ENCODE results near the gene EPHA4. TPM values are rescaled to one million over a fixed set of nuclear protein-coding genes. Genes with fewer than 3 reads are reported as not detected.

Gene EPHA4
- polyA plus RNA-seq, 12 donors: 11.1 to 48.4 (median 17.3) TPM; not detected in 1

DNA sequence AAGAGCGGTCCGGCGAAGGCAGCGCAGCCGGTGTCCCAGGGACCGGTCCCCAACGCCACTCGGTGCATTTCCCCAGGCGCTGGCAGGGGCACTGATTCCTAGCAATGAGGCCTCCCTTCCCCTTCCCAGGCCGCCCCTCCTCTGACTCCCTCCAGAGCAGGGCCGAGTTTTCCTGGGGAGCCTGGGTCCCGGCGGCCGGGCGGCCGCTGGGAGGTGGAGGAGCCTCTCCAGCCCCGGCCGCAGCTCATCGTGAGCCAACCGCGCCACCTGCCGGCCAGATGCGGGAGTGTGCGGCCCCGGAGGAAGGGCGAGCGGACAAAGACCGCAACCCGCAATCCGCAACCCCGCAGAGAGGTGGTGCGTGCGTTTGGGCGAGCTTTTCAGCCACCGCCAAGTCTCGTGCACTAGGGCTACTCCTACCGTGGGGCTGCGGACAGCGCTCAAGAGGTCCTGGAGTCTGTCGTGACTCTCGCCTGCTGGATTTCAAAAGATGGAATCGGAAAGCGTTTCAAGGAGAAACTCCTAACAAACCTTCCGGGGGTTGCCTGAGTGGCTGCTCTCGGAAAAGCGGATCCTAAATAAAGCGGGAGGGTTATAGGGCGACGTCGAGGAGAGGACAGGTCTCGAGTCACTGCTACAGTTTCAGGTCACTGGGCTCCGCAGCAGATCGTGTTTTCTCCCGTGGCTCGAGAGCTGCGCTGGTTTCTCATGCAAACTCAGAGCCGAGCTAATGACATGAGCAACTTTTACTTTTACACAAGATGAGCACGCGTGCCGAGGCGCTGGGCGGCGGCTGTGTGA is 1.5 kb upstream of the EPHA4 start:
- DNase-seq: peak; percentile 89

DNA sequence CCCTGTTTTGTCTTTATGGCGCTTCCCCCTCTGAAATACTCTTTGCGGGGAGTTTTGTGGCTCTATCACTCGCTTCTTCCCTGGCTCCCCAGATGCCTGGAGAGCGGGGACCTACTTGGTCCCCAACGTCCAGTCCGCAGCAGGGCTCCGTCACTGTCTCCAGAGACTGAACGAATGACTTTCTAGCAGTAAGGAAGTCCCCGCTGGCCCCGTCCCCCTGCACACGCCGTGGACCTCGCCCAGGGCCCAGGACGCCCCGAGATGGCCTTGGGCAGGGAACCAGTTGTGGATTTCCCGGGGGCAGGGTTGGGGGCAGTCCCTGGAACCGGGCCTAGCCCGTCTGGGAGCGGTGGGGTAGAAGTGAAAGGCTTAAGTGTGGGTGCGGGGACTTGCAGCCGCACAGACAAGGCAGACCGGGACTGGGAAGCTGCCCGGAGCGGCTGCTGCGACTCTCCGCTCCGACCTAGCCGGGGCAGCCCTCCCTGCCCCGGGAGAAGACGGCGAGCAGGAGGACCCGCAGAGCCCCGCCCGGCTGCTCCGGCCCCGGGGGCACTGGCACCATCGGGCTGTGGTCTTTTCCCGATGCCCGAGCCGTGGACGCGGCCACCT is 821 bp upstream of the EPHA4 start:
- DNase-seq: peak; percentile 70

DNA sequence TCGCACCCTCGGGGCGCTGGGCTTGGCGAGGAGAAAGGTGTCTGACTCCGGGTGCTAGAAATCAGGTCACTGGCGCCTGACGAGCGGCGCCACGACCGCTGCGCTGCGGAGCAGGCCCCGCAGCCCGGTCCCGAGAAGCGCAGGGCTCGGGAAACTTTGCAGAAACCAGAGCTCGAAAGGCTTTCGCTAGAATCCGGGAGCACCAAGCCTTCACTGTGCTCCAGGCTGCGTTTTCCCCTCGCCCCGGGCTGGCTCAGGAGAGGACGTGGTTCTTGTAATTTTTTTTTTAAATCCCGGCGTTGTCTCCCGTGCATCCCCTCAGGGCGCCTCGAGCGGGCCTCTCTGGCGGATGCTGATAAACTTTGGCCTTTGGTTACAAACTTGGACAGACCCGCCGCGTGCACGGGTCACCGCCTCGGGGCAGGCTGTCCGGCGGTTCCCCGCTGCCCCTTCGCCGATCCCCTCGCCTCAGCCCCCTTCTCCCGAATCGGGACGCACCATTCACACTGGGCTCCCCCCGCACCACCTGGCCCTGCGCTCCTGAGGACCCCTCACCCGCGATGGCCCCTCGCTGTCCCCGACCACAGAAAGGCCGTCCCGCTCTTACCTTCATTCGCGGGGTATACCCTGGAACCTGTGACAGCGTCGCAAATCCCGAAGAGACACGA is 419 bp downstream of the EPHA4 start:
- DNase-seq: peak; percentile 56

DNA sequence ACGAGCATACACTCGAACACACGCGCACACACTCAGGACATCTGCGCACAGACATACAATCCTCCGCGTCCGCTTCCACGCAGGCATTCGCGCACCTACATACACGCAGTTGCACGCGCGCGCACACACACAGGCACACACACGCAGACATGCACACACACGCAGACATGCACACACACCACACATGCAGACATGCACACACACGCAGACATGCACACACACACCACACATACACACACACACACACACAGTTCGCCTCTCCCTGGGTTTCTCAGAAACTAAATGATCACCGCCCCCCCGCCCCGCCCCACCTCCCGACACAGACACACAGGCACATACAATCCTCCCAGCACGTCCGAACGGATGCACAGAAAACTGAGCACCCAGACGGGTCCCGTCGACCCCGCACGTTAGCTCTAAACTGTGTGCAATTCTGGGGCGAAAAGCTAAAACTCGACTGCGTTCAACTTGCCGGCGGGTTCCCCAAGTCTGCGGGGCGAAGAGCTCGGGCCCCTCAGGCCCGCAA is 1.0 kb downstream of the EPHA4 start:
- peak; percentile 36 for DNase-seq

DNA sequence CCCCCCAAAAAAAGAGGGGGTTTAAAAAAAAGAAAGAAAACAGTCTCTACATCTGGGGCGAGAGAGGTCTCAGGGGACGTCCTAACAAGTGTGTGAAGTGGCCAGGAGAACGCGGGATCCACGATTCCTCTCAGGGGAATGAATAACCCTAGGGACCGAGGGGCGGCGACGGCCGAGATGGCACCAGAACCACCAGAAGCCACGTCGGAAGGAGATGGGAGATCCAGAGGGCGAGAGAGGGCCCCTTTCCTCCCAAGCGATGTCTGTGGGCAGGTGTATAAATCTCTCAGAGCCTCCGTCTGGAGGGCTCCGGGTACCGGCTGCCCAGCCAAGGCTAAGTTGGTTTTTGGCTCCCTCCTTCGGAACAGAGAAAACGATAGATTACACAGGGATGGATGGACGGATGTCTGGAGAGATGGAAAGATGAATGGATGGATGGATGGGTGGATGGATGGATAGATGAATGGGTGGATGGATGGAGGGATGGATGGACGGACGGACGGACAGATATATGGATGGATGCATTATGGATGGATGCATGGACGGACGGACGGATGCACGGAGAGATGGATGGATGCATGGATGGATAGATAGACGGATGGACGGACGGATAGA is 1.7 kb downstream of the EPHA4 start:
- DNase-seq: peak; percentile 50

DNA sequence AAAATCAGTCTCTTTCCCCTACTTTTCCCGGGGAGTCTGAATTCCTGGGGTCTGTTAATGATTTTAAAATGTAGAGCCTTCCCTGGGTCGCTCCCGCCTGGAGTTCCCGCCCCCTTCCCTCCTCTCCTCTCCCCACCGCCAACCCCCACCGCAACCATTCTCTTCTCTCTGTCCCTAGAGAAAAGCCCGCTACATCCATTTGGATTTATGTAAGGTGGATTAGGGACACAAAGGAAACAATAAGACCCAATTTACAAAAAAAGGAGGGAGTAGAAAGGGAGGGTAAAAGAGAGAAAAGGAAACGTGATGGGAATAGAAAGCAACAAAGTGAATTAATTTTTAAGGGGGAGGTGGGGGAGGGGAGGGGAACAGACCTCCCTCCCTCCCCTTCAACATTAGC is 2.2 kb downstream of the EPHA4 start:
- no peak for DNase-seq

DNA sequence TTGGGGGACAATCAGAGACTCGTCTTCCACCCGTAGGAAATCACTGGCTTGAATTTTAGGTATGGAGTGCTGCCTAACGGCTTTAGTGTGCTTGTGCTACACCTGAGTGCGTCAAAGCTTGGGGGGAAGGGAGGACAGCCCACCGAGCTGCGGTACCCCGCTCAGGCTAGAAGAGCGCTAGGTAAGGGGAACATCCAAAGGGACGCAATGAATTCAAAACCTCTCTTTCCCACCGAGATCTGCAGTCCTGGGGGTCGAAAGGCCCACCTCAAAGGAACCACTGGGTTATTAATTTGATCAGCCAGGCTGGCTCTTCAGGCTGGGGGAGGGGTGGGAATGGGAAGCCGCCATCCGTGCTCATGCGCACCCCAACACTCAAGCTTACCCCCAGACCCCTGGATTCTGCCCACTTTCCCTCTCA is 2.7 kb downstream of the EPHA4 start:
- no peak for DNase-seq

DNA sequence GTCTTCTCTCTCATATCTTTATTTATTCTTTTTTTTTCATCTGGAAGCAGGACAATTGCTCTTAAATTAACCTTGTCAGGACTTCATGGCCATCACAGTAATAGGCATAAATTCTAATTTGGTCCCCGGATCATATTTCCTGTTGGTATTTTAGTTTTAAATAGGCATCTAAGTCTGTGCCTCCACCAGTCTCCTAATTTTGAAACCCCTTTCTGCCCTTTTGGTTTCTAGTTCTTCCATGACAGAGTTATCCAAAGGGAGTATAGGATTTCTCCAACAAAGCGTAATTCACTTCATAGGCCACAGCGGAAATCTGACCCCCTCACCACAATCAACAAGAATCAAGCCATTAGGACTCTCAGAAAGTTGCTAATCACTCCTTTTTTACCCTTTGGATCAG is 3.8 kb downstream of the EPHA4 start:
- DNase-seq: no peak

DNA sequence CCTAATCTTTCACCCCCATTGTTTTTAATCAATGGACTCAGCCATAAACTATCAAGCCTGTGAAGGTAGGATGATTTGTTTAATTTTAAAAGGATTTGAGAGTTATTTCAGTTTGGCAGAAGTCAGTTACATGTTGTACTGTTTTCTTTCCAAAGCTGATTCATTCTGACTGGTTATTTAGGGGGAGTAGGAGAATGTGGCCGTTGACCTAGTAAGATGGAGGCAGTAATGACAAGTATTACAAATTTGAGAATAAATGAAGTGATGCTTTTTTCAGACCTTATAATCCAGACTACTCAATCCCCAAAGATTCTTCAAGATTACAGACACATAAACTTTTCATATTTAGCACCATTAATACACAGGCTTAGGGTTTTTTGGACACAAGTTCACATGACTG is 4.3 kb downstream of the EPHA4 start:
- no peak for DNase-seq

DNA sequence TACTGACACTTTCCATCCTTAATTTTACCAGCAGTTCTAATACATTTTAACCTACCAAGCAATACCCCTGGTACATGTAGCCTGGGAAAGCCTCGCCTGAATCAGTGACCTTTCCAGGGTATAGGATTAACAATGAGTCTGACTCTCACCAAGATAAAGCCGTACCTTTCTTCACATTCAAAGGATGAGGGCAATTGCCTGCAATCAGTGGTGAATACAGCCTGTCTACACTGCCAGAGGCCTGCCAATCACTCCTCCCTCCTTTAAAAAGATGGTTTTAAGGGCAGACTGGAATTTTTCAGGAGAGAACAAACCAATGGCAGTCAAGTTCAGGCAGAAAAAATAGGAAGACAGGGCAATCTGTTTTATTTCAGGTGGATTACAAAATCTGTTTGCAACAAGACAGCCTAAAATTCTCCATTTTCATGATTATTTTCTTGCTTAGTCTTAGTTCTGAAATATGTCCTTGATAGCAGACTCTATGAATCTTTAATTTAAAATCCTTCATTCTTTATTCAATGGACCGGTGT is 4.8 kb downstream of the EPHA4 start:
- DNase-seq: no peak

DNA sequence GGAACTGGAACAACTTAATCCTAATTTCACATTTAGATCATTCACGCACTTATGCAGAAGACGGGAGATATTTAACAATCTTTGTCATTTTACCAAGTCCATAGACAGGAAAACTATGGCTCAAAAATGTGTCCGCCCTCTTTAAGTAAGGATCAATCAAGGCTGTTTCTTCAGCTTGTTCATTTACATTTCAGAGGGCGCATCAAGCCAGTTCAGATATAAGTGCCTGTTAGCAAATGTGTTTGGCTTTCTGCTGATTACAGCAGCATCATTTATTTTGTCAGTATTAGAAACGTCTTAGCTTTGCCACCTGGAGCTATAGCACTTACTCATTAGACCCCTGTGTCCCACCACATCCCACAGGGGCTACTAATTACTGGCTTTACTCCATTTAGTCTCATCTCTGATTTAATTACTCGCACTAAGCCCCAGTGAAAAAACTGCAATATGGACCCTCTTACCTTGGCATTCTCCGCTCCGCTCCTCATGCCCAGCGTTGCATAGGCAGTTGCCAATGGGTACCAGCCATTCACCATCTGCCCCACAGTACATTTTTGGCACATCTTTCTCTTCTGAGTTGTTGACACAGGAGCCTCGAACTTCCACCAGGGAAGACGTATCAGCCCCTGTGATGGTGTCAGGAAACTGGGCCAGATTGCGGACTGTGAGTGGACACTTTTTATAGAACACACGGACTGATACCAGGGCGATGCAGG is 8.7 kb downstream of the EPHA4 start:
- no peak for DNase-seq

DNA sequence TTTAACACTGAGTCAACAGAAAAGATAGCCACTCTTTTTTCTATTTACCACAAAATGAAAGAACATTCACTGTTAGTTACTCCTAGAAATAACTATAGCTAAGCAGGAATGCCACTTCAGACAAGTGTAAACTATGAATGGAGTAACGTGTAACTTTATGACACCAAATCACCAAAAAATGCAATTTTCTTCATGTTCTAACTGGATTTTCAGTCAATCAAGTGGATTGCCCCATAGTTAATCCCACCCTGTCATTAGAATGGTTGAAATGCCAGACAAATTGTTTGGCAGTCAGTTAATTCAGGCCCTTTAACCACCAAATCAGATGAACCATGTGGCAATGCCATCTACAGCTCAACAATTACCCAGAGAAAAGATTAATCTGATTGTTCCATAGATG is 9.9 kb downstream of the EPHA4 start:
- DNase-seq: no peak

DNA sequence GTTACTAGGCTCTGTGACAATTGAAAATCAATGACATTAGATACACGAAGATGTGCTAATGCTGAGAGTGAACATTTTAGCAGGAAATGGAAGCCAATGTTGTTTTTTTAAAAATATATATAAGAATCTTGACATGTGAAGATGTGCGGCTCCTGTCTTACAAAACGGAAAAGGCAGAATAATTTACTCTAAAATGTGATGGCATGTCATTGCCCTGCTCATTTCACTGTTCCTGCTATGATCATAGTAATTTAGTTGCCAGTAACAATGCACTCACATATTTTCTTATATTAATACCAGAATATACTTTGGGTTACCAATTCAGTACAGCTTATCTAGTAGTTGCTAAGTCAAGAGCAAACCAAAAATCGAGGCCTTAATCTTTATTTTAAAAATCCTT is 10.3 kb downstream of the EPHA4 start:
- DNase-seq: no peak

DNA sequence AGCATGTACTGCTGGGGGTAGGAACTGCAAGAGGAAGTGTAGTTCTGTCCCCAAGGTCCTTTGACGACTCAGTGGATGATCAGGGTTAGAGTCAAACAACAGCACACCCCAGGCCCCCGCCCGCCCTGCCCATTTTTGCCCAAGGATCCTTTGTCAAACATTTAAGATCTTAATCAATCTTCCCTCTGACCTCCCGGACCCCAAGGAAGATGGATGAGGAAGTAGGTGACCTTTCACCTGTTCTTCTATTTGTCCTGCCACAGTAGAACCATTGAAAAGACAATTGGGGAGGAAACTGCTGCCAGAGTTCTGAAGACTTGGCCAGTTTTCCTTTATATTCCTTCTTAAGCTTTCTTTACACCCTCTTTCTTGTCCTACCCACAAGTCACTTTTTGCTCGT is 12.1 kb downstream of the EPHA4 start:
- DNase-seq: no peak

DNA sequence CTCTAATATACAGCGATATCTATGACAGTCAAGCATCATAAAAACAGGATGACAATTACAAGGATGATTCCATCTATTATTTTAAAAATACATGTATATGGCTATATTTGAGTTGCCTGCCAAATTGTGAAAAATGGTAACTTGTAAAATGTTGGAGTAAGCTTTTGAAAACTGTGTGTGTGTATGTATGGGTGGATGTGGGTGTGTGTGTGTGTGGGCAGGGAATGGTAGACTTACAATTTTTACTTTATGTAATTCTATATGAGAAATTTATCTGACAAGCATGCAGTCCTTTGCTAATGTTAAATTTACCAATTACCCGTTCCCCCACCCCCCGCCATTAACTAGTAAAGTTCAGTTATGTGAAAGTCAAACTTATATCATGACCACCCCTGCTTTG is 14.0 kb downstream of the EPHA4 start:
- no peak for DNase-seq

DNA sequence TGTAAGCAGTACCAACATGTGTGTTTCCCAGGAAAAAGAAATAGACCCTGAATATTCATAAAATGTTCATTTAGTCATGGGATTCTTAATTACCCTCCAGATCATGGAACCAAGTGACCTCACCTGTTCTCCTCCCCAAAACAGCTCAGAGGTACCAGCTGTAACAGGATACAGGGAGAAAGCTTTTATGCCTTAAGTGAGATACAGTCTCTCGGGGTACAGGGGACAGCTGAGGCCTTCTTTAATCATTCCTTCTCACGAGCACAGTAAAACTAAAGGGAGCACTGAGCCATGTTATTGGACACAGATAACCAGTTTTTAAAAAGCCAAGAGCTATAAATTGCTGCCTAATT is 16.6 kb downstream of the EPHA4 start:
- DNase-seq: no peak

DNA sequence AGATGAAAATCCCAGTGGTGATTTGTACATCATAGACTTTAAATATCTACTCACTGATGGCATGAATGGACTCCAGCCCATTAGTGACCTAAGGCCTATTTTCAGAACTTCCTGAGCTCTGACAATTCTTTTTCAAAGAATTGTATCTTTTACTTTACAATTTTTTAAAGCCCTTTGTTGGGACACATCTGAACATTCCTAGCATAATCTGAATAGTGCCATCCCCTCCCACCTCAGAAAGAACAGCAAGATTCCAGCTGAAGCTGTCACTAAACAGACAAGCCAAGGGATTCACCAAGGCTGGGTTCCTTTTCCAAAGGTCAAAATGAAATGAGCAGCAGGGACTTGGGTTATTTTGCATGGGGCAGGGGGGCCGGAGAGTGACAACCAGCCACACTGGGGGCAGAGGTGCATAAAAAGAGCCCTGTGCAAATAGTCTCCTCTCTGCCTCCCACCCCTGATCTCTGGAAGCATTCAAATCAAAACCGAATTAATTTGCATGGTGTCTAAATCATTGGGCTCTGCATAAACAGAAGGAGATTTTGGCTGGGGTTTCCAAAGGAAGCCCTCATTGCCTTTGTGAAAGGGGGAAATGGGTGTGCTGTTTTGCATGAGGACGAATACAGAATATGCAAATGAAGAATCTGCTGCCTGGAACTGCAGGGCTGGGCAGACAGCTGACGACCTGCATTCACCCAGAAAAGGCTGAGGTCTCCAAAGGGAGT is 17.2 kb downstream of the EPHA4 start:
- DNase-seq: no peak

DNA sequence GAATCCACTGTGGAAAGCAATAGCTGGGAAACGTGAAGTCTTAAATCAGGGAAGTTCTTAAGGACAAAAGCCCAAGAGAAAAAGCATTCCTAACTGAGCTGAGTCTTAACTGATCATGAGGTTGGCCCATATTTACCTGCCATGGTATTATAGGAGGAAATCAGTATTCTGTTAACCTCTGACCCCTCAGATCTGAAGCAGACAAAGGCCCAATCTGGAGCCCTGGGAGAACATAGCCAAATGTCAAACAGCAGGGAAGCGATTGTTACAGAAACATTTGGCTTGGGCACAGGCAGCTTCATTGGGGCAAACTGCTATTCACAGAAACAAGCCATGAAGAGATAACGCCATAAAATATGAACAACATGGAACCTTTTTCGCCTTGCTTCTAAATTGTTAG is 18.8 kb downstream of the EPHA4 start:
- DNase-seq: no peak

DNA sequence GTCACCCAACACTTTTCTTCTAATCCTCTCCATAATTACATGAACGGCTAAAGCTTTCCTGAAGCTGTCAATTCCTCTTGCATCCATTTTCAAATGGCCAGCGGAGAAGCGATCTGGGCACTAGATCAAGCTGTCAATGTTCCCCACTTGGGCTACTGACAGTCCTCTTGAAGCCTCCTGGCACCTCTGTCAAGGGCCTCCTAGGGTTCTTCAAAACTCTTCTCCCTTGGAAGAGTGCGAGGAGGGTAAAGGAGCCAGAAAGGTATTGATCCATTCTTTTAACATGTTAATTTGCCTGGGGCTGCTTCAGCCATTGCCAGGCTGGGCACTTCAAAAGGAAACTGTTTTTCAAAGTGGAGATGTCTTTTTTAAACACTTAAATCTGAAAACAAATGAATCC is 19.8 kb downstream of the EPHA4 start:
- no peak for DNase-seq

DNA sequence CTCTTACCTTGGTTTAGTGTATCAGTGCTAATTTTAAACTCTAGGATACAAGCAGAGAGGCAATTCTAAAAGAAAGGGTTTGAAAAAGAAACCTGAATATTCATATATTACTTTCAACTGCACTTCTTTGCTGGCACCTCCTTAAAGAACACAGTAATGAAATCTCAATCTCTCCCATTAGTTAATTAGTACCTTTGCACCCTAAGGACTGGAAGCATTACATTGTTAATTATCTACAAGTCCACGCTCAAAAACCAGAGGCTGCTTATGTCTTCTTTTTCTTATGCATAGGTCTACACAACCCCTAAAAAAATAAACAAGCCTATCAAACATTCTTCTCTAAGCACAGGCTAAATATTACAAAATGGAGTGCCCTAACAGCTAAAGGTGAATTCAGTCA is 20.2 kb downstream of the EPHA4 start:
- no peak for DNase-seq

DNA sequence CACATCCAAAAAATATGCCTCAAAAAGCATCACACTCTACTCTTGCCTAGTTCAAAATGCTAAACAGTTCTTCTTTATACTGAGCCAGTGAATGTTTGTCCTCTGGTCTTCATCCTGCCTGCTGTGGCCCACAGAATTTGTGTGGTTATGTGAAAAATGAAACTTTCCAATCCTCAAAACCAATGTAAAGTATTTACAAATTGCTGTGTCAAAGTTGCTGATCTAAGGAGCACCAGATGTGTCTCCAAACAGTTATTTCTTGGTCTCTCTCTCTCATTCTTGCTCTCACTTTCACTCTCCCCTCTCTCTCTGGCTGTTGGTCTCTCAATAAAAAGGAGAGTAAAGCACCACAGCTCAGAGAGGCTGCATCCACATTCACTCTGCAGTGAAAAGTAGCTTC is 23.0 kb downstream of the EPHA4 start:
- no peak for DNase-seq
